Activated CD8-positive, alpha-beta memory T cell treated with anti-CD3 and anti-CD28 coated beads, Interleukin-2, amount 50 U/mL, for 24 hours (primary cell): Measurements from ENCODE around the gene PCP4.

ENCODE experiments used
- DNase-seq: peaks from one replicate; pipeline ENCODE4 v3.0.0-alpha.2; 2020; ENCODE audit errors: extremely low read depth

The PCP4 gene

GRCh38 chr21:39972471-39972870 lies 105.2 kb downstream of the PCP4 start:
- no peak for DNase-seq

GRCh38 chr21:39972976-39973770 lies 105.9 kb downstream of the PCP4 start:
- no peak for DNase-seq

GRCh38 chr21:39976800-39977199 lies 109.6 kb downstream of the PCP4 start:
- DNase-seq = no peak
